Measurements from ENCODE around the gene PAK4. TPM values are rescaled to one million over a fixed set of nuclear protein-coding genes. Genes with fewer than 3 reads are reported as not detected.

Gene PAK4
- total RNA-seq, 1 experiment from 2014 or later: 90.1 TPM

GRCh38 chr19:39158646-39159260 lies 33.2 kb downstream of the PAK4 start:
- Histone ChIP-seq H3K9me3 (ENCODE audit: control insufficient read depth in 1 of 2, insufficient read depth in 1 of 2, low read depth in 1 of 2, low read length in 2 of 2) (no peaks in the 10 kb centered on the region), H3K9ac (ENCODE audit: low read length) (no peak overlapping the region), H3K4me2 (ENCODE audit: low read length) (no peak overlapping the region), H3K27ac (ENCODE audit: low read depth, low read length) (no peak overlapping the region), H4K20me1 (ENCODE audit: insufficient read depth) (no peaks in the 10 kb centered on the region), H3K79me2 (ENCODE audit: insufficient read depth, low read length) (peaks cover 91% of the 10 kb centered on the region), H3K36me3 (ENCODE audit: control insufficient read depth in 1 of 2, insufficient read depth in 2 of 2, low read length in 2 of 2) (no peaks in the 10 kb centered on the region), H2AFZ (ENCODE audit: low read depth, low read length, poor library complexity, severe bottlenecking) (no peak overlapping the region), H3K9me2 (ENCODE audit: insufficient read depth) (no peaks in the 10 kb centered on the region), H3K4me1 (ENCODE audit: control insufficient read depth in 1 of 2, insufficient read depth in 2 of 2, low read length in 2 of 2) (peaks cover 33 to 35% of the 10 kb centered on the region in 2 experiments), H3K4me3 (replicated peaks in 1 of 2; ENCODE audit: low read depth in 1 of 2, low read length in 2 of 2) (no peak overlapping the region), H3K27me3 (ENCODE audit: insufficient read depth, low read length) (no peaks in the 10 kb centered on the region)
- POLR2A ChIA-PET: no interaction called here
- no peak for TF ChIP-seq EZH2phosphoT487 (IDR thresholded peaks at IDR 0.05; ENCODE audit: borderline replicate concordance)
- TF ChIP-seq ZFX (IDR thresholded peaks at IDR 0.05): no peak
- TF ChIP-seq RAD21 (IDR thresholded peaks at IDR 0.05; ENCODE audit: low read depth): no peak
- no peak for TF ChIP-seq FOSL1 (IDR thresholded peaks at IDR 0.05; ENCODE audit: low read depth)
- no peak for TF ChIP-seq EZH2 (IDR thresholded peaks at IDR 0.05)
- TF ChIP-seq, protein P1, sequence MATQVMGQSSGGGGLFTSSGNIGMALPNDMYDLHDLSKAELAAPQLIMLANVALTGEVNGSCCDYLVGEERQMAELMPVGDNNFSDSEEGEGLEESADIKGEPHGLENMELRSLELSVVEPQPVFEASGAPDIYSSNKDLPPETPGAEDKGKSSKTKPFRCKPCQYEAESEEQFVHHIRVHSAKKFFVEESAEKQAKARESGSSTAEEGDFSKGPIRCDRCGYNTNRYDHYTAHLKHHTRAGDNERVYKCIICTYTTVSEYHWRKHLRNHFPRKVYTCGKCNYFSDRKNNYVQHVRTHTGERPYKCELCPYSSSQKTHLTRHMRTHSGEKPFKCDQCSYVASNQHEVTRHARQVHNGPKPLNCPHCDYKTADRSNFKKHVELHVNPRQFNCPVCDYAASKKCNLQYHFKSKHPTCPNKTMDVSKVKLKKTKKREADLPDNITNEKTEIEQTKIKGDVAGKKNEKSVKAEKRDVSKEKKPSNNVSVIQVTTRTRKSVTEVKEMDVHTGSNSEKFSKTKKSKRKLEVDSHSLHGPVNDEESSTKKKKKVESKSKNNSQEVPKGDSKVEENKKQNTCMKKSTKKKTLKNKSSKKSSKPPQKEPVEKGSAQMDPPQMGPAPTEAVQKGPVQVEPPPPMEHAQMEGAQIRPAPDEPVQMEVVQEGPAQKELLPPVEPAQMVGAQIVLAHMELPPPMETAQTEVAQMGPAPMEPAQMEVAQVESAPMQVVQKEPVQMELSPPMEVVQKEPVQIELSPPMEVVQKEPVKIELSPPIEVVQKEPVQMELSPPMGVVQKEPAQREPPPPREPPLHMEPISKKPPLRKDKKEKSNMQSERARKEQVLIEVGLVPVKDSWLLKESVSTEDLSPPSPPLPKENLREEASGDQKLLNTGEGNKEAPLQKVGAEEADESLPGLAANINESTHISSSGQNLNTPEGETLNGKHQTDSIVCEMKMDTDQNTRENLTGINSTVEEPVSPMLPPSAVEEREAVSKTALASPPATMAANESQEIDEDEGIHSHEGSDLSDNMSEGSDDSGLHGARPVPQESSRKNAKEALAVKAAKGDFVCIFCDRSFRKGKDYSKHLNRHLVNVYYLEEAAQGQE (IDR thresholded peaks at IDR 0.05; ENCODE audit: low read depth): no peak
- CTCF ChIA-PET: no interaction called here
- DNase-seq (ENCODE audit: low read depth, low spot score): no peak
- RAD21 ChIA-PET (ENCODE audit: low non-redundant PET in 1 of 2, low total read pairs in 2 of 2, uncharacterized antibody in 2 of 2, unreplicated experiment in 2 of 2): no interaction called here
- ATAC-seq: no peak
- no TSS peak for BruUV-seq (replicated peaks)
- intact Hi-C loops (cut with micrococcal nuclease): no loop called here

DNA sequence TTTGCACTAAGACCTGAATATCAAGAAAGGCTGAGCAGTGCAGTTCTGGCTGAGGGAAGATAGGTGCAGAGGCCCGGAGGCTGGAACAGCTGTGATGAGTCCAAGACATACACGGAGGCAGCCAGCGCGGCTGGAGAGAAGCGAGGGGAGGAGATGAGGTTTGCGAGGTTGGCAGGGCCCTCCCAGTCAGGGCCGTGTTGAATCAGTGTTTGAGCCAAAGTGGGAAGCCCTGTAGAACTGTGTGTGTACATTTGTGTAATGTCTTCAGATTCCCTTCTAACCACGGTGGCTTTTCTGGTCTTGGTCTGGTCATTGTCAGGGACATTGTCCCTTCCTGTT lies 34.9 kb downstream of the PAK4 start:
- no peak overlapping the region for H2AFZ ChIP-seq (ENCODE audit: low read depth, low read length, poor library complexity, severe bottlenecking)
- peaks cover 16 to 18% of the 10 kb centered on the region in 2 experiments for H3K4me1 ChIP-seq (ENCODE audit: control insufficient read depth in 1 of 2, insufficient read depth in 2 of 2, low read length in 2 of 2)
- RAD21 ChIA-PET (ENCODE audit: low non-redundant PET in 1 of 2, low total read pairs in 2 of 2, uncharacterized antibody in 2 of 2, unreplicated experiment in 2 of 2): no interaction called here
- CTCF ChIA-PET: no interaction called here
- no peaks in the 10 kb centered on the region for H3K9me3 ChIP-seq (ENCODE audit: control insufficient read depth in 1 of 2, insufficient read depth in 1 of 2, low read depth in 1 of 2, low read length in 2 of 2)
- no peaks in the 10 kb centered on the region for H3K27me3 ChIP-seq (ENCODE audit: insufficient read depth, low read length)
- intact Hi-C loops (cut with micrococcal nuclease): no loop called here
- no TSS peak for BruUV-seq (replicated peaks)
- ATAC-seq (no peak), DNase-seq (ENCODE audit: low read depth, low spot score) (no peak)
- no peak overlapping the region for H3K27ac ChIP-seq (ENCODE audit: low read depth, low read length)
- H3K4me2 ChIP-seq (ENCODE audit: low read length): no peak overlapping the region
- peaks cover 83% of the 10 kb centered on the region for H3K79me2 ChIP-seq (ENCODE audit: insufficient read depth, low read length)
- TF ChIP-seq ATF3 (IDR thresholded peaks at IDR 0.05) (no peak), CBX3 (IDR thresholded peaks at IDR 0.05; ENCODE audit: low read depth) (no peak), FOSL1 (IDR thresholded peaks at IDR 0.05; ENCODE audit: low read depth) (no peak), YY1 (IDR thresholded peaks at IDR 0.05; ENCODE audit: extremely low read depth, insufficient replicate concordance, low read depth, low read length) (no peak)
- TF ChIP-seq, protein P2, sequence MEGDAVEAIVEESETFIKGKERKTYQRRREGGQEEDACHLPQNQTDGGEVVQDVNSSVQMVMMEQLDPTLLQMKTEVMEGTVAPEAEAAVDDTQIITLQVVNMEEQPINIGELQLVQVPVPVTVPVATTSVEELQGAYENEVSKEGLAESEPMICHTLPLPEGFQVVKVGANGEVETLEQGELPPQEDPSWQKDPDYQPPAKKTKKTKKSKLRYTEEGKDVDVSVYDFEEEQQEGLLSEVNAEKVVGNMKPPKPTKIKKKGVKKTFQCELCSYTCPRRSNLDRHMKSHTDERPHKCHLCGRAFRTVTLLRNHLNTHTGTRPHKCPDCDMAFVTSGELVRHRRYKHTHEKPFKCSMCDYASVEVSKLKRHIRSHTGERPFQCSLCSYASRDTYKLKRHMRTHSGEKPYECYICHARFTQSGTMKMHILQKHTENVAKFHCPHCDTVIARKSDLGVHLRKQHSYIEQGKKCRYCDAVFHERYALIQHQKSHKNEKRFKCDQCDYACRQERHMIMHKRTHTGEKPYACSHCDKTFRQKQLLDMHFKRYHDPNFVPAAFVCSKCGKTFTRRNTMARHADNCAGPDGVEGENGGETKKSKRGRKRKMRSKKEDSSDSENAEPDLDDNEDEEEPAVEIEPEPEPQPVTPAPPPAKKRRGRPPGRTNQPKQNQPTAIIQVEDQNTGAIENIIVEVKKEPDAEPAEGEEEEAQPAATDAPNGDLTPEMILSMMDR (IDR thresholded peaks at IDR 0.05 in 2 of 3, conservative IDR thresholded peaks at IDR 0.05 in 1 of 3; ENCODE audit: borderline replicate concordance in 1 of 3, insufficient read depth in 1 of 3, low read depth in 2 of 3, low read length in 2 of 3): no peak
- no peaks in the 10 kb centered on the region for H3K9me2 ChIP-seq (ENCODE audit: insufficient read depth)
- POLR2A ChIA-PET: no interaction called here
- no peaks in the 10 kb centered on the region for H4K20me1 ChIP-seq (ENCODE audit: insufficient read depth)
- no peaks in the 10 kb centered on the region for H3K36me3 ChIP-seq (ENCODE audit: control insufficient read depth in 1 of 2, insufficient read depth in 2 of 2, low read length in 2 of 2)
- H3K4me3 ChIP-seq (replicated peaks in 1 of 2; ENCODE audit: low read depth in 1 of 2, low read length in 2 of 2): no peak overlapping the region
- H3K9ac ChIP-seq (ENCODE audit: low read length): no peak overlapping the region
